Hematopoietic multipotent progenitor cell treated with erythropoietin and hydrocortisone succinate and interleukin-3 and kit ligand, for 17 days (in vitro differentiated cells): ENCODE measurements around the gene NLRX1.
"Not testable (repeated sequence)": the region's sequence is repeated elsewhere in the genome, so short reads cannot be mapped to it uniquely, and the experiment has no call there.

Experiments
- DNase-seq: peaks from one replicate; pipeline ENCODE4 v3.0.0-alpha.2; 2015; ENCODE audit warnings: low spot score

The NLRX1 gene

DNA sequence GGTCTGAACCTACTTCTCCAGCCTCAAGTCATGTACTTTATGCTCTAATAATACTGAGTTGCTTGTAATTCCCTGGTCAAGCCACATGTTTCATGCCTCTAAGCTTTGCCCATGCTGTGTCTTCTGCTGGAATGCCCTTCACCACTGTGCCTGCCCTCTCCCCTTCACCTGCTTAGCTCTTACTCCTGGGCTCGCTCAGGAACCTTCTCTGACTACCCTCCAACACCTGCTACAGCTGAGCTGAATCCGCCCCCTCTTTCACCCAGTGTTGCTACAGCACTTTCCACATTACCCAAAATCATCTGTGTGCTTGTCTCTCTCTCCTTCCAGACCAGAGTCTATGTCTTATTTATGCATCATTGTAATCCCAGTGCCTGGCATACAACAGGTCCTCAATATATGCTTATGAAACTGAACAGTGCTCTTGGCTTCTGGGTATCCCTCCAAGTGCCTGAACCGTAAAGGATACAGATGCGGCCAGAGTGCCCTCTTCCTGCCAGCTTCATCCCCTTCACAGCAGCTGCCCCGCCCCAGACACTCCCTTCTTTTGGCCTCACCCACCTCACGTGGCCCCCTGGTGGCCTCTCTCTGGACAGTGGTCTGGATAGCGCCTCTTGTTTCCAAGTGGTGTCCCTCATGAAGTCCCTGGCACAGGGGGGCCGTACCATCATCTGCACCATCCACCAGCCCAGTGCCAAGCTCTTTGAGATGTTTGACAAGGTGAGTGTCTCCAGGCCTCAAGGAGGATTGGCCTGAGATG is 12.6 kb upstream of the NLRX1 start:
- peak; percentile 63 for DNase-seq

DNA sequence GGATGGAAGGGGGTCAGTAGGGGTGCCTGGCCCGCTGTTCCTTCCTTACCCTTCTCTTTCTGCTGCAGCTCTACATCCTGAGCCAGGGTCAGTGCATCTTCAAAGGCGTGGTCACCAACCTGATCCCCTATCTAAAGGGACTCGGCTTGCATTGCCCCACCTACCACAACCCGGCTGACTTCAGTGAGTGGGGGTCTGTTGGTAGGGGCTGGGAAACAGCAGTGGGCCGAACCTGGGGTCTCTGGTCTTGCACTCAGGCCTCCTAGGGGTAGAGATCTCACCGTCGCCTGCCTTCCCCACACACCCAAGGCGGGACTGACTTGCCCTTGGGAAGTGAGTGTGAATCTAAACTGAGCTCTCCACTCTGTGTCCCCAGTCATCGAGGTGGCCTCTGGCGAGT is 12.0 kb upstream of the NLRX1 start:
- DNase-seq = no peak

DNA sequence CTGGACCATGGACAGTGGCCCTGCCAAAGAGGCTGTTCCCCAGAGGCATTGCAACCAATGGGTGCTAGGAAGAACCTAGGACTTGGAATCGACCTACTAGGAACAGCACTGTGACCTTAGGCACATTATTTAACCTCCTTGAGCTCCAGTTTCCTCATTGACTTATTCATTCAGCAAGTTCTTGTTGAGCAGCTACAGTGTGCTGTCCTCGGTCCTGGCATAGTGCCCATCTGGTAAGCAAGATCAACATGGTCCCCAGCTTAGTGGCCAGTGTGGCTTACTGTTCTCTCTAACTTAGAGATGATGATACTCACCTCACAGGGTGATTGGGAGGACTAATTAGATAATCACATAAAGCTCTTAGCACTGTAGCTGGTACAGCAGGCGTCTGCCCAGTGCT is 11.5 kb upstream of the NLRX1 start:
- no peak for DNase-seq

DNA sequence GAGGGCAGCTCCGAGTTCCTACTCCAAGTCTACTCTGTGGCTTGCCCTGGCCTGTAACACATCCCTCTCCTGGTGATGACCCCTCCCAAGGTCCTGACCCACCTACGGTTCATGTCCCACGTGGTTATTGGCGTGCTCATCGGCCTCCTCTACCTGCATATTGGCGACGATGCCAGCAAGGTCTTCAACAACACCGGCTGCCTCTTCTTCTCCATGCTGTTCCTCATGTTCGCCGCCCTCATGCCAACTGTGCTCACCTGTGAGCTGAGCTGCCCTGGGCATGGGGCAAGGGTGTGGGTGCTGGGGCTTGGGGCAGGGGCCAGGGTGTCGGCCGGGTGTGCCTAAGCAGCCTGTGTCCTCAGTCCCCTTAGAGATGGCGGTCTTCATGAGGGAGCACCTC is 10.1 kb upstream of the NLRX1 start:
- DNase-seq = no peak

DNA sequence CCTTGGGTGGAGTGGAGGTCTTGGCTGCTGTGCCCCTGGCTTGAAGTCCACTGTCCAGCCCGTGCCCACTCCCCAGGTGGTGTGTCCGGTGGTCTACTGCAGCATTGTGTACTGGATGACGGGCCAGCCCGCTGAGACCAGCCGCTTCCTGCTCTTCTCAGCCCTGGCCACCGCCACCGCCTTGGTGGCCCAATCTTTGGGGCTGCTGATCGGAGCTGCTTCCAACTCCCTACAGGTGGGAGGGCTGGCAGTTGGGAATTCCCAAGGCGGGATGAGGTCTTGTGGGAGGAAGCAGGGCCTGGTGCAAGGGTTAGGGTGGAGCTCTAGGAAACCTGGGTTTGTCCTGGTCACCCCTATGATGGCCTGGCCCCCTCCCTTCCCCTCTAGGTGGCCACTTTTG is 8.4 kb upstream of the NLRX1 start:
- DNase-seq = no peak

DNA sequence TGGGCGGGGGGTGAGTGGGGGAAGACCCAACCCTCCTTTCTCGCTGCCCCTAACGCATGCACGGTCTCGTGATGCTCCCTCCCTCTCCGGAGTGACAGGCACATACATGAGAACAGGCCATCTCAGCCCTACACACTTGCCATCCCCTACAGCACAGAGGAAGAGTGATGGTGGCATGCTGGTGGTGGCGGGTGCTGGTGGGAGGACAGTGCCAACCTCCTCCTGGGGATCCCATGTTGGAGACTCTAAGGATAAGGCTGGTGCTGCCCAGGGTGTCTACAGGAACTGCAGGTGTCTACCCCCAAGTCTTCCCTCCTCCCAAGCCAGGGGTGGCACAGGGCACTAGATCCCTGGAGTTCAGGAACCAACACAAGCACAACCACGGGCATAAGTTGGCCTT is 6.7 kb upstream of the NLRX1 start:
- DNase-seq = no peak

DNA sequence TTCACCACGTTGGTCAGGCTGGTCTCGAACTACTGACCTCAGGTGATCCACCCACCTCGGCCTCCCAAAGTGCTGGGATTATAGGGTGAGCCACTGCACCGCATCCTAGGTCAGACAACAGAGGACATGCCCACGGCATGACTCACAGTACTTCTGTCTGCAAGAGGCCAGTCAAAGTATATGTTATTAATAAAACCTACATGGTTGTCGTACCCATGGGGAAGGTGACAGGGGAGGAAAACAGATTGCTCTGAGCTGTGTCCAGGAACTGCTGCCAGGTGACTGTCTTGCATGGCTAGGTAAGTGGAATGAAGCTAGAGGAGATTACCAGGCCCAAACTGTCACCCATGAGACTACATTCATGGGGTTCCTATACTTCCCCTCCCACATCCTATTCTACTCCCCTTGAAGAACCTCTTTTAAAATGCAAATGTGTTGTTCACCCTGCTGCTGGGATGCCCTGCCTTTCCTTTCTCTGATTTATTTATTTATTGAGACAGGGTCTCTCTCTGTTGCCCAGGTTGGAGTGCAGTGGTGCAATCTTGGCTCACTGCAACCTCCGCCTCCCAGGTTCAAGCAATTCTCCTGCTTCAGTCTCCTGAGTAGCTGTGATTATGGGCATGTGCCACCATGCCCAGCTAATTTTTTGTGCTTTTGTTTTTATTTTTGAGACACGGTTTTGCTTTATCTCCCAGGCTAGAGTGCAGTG is 2.0 kb upstream of the NLRX1 start:
- no peak for DNase-seq

DNA sequence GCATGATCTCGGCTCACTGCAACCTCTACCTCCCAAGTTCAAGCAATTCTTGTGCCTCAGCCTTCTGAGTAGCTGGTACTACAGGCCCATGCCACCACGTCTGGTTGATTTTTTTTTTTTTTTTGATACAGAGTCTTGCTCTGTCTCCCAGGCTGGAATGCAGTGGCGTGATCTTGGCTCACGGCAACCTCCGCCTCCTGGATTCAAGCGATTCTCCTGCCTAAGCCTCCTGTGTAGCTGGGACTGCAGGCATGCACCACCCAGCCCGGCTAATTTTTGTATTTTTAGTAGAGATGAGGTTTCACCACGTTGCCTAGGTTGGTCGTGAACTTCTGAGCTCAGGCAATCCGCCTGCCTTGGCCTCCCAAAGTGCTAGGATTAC is 1.5 kb upstream of the NLRX1 start:
- DNase-seq = not testable (repeated sequence)

DNA sequence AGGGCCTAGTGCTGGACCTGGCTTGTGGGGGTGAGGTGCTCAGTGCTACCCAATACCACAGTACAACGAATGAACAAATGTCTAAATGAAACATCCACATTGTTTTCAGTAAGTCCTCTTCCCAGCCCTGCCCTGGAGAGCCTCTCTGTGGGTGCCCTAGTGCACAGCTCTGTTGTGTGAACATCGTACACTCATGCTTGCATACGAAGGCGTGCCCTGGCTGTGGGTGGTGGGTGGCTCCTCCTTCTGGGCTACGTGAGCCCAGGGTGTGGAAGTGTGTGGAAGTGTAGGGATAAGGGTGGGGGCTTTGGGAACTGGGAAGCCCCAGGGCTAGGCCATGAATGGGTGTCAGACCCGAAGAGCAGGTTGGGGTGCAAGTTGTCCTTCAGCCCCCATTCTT is 592 bp upstream of the NLRX1 start:
- no peak for DNase-seq

DNA sequence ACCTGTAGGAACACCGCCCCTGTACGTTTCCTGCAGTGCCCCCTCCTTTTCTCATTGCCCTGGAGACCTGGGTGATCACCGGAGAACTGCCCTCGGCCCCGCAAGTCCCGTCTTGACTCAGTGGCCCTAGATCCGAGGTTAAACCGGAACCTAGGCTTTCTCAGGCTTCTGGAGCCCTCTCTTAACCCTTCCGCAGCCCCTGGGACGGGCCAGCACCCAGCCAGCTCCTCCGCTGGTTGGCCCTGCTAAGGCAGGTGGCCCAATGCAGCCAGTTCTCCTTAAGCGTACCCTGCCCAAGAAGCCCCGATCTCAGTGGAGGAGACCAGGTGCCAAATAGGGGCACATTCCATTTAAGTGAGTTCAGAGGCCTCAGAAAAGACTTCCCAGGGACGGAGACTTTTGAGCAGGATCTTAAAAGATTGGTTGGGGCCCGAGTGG is 776 bp downstream of the NLRX1 start:
- no peak for DNase-seq

DNA sequence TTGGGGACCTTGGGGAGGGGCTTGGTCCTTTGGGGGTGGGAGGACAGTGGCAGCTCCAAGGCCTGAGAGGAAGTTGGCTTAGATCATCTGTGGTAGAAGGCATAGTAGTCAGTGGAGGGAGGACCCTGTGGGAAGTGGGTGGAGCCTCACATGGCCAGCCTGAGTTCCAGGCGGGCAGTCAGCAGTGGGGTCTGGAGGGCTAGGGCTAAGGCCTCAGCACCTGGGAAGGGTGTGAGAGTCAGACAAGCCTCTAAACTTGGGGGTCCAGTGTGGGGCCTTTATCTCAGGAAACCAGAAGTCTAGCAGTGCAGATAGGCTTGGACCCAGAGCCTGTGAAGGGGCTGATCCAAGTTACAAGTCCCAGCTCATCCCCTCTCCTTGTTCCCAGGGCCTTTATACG is 4.0 kb downstream of the NLRX1 start:
- DNase-seq = no peak

DNA sequence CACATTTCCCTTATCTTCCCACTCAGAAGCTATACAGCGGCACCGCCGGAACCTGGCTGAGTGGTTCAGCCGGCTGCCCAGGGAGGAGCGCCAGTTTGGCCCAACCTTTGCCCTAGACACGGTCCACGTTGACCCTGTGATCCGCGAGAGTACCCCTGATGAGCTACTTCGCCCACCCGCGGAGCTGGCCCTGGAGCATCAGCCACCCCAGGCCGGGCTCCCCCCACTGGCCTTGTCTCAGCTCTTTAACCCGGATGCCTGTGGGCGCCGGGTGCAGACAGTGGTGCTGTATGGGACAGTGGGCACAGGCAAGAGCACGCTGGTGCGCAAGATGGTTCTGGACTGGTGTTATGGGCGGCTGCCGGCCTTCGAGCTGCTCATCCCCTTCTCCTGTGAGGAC is 4.9 kb downstream of the NLRX1 start:
- no peak for DNase-seq

DNA sequence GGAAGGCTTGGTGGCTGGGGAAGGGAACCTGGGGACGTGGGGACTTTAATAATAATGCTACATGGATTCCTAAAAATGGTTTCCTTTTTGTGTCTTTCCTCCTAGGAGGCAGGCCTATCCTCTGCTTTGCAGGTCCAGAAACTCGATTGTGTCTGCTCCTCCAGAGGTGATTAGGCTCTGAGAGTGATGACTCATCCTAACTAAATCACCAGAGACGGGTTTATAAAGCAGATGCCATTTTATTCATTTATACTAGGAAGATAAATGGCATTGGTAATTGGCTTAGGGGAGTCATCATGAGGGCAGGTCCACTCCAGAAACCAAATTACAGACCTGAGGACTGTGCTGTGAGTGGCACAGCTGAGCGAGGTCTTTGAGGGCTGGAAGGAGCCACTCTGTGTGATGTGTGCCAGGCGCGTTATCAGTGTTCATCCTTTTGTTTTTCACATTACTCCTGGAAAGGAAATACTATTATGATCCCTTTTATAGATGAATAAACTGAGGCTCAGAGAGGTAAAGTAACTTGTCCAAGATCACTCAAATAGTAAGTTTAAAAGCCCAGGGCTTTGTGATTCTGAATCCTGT is 7.1 kb downstream of the NLRX1 start:
- no peak for DNase-seq

DNA sequence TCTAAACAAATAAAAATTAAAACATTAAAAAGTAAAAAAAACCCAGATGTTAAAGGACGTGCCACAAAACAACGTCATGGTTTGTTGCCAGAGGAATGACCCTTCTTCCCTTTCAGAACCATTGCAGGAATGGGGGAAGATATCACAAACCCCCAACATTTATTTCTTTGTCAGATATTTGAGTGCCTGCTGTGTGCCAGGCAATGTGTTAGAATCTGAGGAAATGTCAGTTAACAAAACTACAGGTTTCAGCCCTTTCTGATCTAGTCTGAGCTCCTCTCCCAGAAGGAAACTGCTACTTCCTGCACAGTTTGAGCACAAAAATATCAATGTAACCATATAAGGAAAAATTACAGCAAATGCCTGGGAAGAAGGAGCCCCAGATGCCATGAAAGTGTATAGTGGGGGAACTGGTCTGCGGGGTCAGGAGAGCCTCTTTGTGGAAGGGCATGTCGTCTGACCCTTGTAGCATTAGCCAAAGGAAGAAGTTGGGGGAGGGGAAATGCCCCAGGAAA is 9.7 kb downstream of the NLRX1 start:
- no peak for DNase-seq

DNA sequence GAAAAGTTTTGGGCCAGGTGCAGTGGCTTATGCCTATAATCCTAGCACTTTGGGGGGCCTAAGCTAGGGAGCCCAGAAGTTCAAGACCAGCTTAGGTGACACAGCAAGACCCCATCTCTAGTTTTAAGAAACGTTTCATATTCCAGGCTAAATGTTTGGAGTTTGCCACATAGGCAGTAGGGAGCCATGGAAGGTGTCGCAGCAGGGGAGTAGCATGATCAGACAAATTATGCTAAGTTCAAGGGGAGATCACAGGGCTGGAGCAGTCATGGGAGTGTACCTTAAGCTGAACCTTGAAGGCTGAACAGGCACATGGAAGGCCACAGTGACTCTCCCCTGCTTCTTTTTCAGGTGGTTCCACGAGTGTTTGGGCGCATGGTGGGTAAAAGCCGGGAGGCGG is 10.8 kb downstream of the NLRX1 start:
- DNase-seq = no peak

DNA sequence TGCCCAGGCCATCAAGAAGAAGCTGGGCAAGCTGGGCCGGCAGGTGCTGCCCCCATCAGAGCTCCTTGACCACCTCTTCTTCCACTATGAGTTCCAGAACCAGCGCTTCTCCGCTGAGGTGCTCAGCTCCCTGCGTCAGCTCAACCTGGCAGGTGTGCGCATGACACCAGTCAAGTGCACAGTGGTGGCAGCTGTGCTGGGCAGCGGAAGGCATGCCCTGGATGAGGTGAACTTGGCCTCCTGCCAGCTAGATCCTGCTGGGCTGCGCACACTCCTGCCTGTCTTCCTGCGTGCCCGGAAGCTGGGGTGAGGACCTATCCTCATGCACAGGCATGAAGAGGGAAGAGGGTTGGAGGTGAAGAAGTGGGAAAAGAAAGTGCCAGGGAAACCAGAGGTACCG is 11.5 kb downstream of the NLRX1 start:
- no peak for DNase-seq

DNA sequence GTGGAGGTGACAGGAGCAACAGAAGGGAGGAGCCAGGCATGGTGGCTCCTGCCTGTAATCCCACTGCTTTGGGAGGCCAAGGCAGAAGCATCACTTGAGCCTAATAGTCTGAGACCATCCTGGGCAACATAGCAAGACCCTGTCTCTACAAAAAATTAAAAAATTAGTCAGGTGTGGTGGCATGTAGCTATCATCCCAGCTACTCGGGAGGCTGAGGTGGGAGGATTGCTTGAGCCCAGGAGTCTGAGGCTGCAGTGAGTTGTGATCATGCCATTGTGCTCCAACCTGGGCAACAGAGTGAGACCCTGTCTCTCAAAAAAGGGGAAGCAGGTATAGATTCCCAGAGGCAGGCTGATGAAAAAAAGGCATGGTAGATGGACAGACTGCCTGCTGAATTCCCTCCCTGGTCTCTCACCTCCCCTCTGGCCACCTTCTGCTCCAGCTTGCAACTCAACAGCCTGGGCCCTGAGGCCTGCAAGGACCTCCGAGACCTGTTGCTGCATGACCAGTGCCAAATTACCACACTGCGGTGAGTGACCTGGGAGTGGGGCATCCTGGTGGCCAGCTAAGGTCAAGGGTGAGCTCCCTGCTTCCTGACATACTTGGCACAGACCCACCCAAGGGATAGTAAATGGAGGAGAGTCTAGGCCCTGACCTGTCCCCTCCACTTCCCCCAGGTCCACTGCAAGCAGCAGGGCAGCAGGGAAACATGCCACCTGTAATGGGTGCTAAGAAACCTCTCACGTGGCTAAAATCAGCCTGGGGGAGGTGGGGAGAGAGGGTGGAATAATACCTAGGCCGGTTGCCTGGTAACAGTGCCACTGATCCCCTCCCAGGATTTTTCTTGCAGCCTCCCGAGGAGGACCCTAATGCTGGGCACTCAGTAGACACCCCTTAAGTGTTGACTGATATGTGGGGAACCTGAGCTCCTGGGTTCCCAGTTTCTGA is 12.5 kb downstream of the NLRX1 start:
- DNase-seq = no peak

DNA sequence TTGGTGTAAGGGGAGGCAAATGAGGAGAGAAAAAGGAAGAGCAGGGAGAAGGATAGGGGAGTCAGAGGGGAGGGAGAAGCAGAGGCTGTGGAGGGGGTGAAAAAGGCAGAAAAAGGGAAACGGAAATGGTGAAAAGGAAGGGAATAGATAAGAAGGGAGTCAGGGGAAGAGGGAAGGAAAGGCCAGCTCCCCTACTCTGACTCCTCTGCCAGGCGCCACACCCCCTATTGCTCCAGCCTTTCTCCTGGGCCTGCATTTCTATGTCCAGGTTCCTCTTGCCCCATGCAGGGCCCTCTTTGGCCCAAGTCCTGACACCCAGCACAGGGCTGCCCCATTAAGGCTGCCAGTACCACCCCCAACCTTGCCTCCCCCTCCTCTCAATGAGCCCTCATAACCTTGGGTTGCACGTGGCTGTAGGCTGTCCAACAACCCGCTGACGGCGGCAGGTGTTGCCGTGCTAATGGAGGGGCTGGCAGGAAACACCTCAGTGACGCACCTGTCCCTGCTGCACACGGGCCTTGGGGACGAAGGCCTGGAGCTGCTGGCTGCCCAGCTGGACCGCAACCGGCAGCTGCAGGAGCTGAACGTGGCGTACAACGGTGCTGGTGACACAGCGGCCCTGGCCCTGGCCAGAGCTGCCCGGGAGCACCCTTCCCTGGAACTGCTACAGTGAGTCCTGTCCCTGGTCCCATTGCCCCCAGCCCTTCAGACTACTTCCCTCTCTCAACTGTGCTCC is 13.3 kb downstream of the NLRX1 start:
- DNase-seq = no peak

DNA sequence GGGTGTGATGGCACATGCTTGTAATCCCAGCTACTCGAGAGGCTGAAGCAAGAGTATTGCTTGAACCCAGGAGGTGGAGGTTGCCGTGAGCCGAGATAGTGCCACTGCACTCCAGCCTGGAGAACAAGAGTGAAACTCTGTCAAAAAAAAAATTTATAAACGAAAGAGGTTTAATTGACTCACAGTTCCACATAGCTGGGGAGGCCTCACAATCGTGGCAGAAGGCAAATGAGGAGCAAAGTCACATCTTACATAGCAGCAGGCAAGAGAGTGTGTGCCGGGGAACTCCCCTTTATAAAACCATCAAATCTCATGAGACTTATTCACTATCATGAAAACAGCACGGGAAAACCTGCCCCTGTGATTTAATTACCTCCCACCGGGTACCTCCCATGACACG is 15.9 kb downstream of the NLRX1 start:
- DNase-seq = not testable (repeated sequence)

DNA sequence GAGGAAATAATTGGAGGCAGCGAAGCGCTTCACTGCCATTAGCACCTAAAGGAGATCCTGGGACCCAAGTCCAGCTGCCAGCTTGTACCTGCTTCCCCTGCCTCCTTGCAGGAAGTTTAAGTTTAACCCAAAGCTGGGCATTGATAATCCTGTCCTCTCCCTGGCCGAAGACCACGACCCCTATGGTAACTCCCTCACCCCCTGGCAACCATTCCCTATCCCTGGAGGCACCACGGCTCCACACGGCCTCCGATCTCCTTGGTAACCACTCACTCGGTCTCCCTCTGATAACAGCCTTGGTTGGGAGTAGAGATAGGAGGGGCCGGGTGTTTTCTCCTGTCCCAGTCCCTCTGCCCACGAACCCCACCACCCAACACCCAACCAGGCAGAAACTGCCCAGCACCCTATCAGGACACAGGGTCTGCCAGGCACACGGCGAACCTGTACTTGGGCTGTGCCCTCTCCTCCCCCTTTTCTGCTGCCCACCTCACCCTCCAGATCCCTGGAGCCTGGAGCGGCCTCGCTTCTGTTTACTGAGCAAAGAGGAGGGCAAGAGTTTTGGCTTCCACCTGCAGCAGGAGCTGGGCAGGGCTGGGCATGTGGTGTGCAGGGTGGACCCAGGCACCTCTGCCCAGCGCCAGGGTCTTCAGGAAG is 17.6 kb downstream of the NLRX1 start:
- DNase-seq = no peak
